HPDE6-E6E7 (cell line): Measurements from ENCODE around the gene REV1.
"Not testable (repeated sequence)": the region's sequence is repeated elsewhere in the genome, so short reads cannot be mapped to it uniquely, and the experiment has no call there.

Experiments used
- DNase-seq: peaks from one replicate; pipeline ENCODE4 v3.0.0; 2011; ENCODE audit warnings: missing footprints; ENCODE audit errors: extremely low spot score

The REV1 gene

DNA sequence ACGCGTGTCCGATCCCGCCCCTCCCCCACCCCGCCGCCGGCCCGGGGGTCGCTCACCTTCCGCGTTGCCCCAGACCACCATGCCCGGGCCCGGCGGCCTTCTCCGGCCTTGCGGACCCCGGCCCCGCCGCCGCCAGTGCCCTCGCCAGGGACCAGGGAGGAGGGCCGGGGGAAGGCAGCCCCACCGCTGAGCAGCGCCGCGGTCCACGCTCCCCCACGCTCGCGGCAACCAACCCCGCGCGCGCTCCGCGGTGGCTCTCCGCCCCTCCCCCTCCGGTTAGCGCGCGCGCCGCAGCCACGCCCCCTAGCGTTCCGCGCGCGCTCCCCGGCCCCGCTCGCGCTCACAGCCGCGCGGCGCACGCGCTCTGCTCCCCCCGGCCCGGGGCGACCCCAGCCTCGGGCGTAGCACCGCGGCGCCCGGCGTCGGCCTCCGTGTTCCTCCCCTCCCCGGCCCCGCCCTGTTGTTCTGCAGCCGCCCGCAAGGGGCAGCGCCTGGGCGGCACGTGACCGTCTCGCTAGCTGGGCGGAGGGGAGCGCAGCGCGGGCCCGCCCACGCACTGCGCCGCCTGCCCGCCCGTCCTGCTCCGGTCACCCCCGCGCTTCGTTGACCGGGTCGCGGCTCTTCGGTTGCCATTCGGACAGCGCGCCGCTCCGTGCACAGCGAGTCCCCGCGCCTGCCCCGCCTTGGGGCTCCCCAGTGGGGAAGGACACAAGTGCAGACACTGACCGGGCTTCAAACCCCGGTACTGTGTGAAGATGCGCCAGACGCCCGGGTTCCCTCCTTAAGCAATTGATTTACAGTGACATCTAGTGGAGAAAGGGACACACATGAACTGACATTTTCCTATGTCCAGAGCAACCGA lies at the start of gene REV1:
TSS of gene REV1 (minus strand) at position 257 of the 862 bp plus-strand sequence. CDS start 25,042 bp downstream, outside the sequence.
- peak; percentile 90 for DNase-seq

DNA sequence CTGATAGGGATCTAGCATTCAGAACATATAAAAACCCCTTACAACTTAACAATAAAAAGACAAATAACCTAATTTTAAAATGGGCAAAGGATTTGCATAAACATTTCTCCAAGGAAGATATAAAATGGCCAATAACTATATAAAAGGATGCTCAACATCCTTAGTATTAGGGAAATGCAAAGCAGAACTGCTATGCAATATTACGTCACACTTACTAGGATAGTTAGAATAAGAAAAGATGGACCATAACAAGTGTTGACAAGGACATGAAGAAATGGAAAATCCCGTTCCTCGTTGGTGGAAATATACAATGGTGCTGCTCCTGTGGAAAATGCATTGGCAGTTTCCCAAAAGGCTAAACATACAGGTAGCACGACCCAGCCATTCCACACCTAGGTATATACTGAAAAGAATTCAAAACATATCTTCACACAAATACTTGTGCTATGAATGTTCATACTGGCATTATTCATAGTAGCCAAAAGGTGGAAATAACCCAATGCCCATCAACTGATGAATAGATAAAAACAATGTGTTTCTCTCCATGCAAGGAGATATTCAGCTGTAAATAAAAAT lies 48.2 kb upstream of the REV1 start:
- no peak for DNase-seq

DNA sequence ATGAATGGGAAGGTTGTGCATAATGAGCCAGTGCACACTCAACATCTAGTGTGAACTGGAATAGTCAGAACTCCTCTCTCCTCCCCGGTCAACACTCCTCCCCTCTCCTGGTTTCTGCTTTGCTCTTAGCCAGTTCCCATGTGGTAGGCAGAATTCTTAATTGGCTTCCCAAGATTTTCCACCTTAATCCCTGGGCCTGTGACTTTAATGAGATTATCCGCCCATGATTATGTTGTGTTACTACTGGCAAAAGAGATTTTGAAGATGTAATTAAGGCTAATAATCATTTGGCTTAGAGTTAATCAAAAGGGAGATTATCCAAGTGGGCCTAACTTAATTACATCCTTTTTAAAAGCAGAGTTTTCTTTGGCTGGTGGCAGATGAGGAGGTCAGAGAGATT lies 34.2 kb upstream of the REV1 start:
- DNase-seq: no peak

DNA sequence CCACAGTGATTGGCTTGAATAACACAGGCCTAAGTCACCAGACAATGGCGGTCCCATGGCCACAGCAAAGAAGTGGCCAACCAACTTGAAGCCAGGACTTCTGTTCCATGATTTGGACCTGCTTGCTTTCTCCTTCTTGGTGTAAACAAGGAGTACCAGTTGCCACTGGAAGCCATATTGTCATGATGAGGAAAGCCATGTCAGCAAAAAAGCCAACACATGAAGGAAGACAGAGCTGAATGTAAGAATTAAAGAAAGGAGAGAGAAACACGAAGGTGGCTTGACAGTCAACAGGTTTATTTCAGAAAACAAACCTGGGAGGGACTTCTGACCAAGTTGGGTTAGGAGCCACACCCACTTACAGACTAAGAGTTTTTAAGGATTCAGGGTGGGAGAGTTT lies 32.3 kb upstream of the REV1 start:
- no peak for DNase-seq

DNA sequence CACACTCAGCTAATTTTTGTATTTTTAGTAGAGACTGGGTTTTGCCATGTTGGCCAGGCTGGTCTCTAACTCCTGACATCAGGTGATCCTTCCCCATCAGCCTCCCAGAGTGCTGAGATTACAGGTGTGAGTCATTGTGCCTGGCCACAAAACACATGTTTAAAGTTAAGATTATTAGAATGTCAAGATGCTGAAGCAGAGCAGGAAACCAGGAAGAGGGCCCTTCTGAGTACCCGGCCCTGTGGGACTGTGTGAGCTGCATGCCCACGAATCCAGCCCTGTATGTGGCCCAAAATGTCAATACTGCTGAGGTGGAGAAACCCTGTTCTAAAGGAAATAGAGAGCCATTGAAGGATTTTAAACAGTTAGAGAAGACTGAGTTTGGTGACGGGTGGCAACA lies 31.0 kb upstream of the REV1 start:
- no peak for DNase-seq

DNA sequence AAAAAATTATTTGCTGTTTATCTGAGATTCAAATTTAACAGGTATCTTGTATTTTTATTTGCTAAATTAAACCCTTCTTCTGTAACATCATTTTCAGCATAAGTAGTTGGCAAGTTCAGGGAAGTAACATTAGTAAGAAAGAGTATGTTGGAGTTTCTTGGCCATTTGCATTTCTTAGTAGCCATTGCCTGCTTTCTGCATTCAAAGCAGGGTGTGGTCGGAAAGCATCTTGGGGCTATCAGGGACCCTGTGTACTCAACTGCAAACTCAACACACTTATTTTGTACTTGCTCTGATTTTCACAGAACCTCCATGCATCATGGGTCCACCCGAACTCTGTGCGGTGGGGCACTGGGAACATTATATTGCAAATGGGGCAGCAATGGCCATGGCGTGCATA lies 30.4 kb upstream of the REV1 start:
- no peak for DNase-seq

DNA sequence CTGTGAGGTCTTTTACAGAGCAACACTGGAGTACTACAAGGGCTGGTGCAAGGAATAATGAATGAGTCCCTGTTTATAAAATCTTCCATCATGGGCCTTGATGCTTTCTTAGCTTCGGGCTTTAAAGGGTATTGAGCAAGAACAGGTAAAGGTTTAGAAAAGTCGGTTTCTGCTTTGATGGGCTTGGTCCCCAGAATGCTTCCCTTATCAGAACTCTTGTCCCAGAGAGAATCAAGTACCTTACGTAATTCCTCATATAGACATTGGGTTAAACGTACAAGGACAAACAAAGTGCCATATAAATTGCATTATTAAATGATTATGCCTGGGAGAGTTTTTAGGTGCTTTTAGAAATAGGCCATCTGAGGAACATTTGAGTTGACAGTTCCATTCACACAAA lies 24.5 kb upstream of the REV1 start:
- DNase-seq: no peak

DNA sequence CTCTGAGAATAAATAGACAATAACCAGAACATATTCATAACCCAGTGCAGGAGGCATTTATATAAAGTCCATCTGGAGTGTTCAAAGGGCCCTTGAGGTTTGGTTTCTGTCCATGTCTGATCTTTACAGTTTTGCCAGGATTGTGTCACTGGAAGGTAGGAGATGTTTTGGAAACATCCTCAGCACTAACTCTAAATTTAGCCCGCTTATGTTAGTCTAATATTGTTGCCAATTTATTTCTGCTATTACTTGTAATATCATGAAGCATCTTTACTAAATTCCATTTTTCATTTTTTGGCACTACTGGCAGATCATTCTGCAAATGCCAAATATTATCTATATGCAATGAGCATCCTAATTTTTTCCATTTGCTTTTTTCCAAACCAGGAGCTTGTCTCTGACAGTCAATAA lies 22.4 kb upstream of the REV1 start:
- no peak for DNase-seq

DNA sequence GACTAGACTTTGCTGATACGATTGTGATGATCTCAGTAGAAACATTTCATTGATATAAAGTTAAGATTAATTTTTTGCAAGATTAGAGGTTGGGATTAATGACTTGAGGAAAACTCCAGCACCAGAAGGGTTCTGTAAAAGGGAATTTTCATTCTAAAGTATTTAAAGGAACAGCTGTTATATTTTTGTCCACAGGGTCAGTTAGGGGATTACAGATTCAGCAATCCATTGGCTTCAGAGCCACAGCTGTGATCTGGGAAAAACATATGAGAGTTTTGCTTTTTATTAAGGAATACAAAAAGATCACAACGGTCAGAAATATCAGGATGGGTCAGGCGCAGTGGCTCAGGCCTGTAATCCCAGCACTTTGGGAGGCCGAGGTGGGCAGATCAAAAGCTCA lies 19.6 kb upstream of the REV1 start:
- DNase-seq: no peak

DNA sequence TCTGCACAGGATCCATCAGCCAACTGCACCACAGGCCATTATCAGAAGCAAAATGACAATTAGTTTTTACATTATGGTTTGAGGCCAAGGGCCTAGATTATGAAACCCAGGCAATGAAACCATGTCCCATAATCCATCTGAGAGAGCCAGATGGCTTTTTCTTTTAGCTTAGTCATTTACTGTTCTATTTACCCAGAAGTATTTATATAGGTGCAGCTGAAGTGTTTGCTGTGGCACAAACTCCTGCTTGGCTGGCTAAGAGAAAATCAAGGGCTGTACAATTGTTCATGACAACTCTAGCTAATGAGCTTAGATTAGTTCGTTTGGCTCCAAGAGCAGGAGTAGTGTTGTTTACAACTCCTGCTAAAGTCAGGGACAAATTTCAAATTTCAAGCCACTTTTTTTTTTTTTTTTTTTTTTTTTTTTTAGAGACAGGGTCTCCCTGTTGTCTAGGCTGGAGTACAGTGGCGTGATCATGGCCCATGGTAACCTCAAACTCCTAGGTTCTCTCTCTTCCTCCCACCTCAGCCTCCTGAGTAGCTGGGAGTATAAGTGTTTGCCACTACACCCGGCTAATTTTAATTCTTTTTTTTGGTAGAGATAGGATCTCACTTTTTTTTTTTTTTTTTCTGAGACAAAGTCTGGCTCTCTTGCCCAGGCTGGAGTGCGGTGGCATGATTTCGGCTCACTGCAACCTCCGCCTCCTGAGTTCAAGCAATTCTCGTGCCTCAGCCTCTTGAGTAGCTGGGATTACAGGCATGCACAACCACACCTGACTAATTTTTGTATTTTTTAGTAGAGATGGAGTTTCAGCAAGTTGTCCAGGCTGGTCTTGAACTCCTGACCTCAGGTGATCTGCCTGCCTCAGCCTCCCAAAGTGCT lies 18.4 kb upstream of the REV1 start:
- DNase-seq: no peak

DNA sequence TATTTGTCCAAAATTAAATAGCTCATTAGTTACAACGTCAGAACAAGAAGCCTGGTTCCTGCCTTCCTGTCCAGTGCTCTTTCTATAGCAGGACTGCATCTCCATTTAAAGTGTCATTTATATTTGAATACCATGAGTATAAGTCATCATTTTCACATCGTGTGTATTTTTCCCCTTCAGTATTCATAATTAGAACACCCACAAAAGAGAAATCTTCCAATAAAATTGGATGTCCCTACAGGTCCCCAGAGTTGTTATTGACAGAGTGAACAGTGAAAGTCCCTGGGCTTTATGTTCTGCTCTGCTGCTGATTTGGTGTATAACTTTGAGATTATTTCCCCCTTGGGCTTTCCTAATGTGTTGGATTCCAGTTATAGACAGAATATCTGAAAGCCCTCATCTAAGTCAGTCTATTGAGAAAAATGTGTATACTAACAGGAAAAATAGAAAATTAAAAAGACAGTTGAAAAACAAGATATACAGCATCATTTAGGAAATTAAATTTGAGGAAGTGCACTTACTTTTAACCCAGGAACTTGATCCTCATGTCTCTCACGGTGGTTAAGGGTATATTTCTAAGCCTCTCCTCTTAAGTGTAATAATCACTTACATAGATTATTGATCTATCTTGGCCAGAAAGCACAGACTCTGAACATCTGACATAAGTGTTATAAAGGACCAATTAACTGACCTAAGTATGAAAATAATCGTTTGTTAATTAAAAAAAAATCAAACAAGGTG lies 15.2 kb upstream of the REV1 start:
- no peak for DNase-seq

DNA sequence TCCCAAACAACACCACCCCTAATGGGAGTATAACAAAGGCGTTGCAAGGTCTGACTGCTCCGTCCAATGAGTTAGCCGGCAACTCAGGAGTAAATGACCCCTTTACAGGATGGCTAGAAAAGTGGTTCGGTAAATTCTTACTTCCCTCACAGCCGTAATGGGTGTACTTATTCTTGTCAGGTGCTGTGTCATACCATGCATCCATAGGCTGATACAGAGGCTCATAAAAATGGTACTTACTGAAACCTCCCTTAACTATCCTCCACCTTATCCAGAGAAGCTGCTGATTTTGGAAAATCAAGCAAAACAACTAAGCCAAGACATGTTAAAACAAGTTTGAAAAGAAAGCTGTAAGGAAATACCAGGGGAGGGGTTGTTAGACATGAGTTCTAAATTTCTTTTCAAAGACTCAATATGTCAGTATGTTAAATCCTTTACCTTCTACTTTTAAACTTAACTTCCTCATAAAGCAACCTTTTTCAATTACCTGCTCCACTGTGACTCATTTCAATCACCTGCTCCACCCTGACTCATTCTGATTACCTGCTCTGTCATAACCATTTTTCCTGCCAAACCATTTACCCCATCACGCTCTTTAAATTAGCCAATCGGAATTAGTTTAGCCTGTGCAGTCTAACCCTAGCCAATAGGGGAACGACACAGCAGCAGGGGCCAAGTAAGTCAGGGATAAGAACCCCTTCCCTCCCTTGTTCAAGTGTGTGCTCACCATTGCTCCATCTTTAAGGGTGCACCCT lies 14.0 kb upstream of the REV1 start:
- not testable (repeated sequence) for DNase-seq

DNA sequence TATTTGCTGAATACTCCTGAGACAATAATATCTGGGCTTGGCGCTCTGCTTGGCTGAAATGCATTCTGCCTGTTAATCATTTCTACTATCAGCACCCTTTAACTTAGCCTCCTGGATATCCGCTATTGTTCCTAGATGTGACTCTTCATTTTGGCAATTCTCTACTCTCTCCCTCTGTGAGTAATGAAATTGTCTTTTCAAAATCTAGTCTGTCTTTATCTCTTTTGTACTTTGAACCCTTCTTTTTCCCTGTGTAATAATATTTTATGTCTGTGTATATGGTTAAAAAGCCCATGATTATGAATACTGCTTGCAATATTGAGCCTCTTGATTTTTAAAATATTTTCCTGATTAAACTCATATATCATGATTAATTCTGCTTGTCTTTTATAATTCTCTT lies 6.2 kb upstream of the REV1 start:
- DNase-seq: no peak

DNA sequence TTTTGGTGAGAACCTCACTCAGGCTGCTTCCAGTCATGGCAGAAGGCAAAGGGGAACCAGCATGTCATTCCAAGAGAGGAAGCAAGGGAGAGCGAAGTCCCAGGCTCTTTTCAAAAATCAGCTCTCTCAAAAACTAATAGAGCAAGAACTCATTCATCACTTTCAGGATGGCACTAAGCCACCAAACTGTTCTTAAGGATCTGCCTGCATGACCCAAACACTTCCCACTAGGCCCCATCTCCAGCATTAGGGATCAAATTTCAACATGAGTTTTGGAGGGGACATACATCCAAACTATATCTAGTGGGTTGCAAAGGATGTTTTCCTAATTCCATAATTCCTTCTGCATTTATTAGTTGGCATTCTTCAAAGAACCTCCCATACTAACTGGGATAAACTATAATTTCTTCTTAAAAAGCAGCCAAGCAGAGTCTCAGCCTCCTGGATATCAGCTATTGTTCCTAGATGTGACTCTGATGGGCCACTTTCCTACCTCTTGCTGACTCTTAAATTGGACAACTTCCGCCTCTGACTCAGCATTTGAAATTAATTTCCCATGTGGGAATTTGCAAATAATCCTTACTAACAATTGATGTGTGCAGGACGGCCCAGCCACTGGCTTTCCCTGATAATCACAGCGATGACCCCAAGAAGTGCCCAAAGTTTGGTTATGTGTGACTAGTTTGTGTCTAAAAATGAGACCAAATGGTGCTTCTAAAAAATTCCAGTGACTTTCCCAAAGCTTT lies 5.5 kb upstream of the REV1 start:
- no peak for DNase-seq

DNA sequence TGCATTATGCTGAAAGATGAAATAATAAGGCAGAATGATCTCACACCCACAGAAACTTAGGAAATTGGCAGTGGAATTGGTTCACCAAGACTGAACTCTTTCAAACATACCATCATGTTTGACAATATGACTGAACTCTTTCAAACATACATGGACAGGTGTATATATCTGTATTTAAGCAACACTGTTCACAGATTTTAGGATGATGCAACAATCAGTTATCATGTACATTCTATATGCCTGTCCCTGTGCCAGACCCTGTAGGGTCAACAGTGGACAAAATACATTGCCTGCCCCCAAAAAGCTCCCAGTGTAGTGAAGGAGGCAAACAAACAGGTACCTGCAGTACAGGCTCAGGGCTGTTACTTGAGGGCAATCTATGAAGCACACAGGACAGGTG lies 2.9 kb upstream of the REV1 start:
- DNase-seq: no peak

DNA sequence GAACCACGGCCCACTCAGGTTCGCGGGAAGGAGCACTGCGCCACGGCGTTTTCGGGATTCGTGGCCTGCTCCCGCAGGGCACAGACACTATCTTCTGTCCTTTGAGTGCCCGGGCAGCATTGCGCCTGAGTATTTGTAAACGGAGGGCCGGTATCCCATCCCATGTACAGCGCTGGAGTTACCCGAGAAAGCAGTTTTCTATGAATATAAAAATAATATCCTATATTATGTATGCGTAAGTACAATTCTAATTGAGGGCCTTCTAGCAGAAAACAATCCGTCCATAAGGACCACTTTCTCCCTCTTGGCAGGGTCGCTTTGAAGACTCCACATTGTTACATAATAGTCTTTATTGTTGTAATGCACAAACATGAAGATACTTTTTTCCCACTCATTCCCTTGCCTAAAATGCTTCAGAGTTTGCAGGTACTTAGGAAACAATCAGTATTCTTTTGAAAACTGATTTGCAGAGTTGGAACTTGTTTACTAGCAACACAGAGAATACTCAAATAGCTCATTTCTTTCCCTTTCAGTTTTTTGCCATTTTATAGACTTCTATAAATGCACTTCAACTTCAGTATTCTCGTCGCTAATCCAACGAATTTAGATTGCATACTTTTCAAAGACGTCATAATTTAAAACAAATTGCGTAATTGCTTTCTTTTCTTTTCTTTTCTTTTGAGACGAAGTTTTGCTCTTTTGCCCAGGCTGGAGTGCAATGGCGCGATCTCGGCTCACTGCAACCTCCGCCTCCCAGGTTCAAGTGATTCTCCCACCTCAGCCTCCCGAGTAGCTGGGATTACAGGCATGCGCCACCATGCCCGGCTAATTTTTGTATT lies 1.0 kb upstream of the REV1 start:
- no peak for DNase-seq

DNA sequence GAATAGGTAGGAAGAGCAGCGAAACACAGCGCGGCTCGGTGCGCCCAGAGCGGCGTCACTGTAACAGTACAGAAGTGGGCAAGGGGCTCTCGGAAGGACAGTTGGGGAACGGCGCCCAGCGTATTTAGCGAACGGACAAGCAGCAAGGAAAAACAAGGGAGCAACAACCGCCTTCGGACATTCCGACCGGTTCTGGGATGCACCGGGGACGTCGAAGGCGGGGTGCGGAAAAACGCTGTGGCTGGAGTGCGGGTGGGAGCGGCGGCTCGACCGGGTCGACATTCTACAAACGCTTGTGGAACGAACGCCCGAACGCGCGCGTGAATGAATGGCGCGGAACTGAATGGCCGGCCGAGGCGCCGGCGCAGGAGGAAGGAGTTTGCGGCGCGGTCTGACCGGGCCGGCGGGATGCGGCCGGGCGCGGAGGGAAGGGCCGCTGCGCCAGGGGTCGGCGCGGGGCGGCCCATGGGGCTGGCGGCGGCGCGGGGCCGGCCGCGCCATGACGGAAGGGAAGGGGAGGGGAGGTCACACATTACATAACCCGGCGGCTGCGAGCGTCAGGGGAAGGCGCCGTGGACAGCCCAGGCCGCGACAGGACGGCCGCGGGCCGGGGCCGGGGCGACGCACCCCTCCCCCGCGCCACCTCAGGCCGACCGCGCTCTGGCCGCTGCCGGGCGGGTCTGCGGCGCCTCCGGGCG lies 605 bp downstream of the REV1 start:
- no peak for DNase-seq

DNA sequence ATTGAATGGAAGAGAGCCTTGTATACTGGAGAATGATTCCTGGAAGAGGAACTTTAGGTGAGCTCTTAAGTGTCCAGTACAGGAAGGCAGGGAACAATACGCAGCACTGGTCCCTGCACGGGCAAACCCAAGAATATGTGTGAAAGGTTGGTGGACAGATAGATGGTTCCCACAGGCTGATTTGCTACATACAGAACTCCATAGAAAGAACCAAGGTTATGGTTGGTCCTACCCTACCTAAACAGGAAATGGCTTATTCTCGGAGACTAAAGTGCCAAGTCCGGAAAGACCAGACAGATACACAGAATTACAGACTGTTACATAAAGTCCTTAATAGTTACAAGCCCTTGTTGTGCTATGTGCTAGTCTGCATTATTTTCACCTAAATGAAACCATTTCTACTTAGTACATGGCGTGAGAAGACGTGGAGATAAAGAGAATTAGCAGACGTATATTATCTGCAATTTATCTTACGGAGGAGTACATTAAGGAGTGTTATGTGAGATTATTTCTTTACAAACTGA lies 1.2 kb downstream of the REV1 start:
- DNase-seq: no peak

DNA sequence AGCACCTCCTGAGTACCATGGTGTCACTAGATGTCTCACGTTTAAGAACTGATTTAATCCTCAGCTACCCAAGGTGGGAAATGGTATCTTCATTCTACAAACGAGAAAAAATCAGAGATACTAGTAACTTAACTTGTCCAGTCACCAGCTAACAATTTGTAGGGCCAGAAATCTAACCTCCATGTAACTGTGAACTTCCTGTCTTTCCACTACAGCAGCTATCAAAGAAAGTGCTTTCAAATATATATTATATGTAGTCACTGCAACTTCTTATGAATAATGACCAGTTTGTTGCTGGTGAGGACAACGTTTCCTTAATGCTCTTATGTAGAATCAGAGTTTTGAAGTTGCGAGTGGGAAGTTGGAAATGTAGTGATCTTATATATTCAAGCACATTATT lies 1.9 kb downstream of the REV1 start:
- DNase-seq: no peak
